GM12875 (cell line): Measurements from ENCODE around the gene AUH.

ENCODE experiments used
- H3K4me3 ChIP-seq: one replicate; pipeline ENCODE4 v1.5.1; 2011; ENCODE audit warnings: low read depth, low read length, control low read depth
- TF ChIP-seq, protein P1 (sequence below): IDR thresholded peaks from 2 replicates; pipeline ENCODE4 v1.5.1; 2011; ENCODE audit warnings: low read depth, mild to moderate bottlenecking, control low read depth, inconsistent platforms, low read length, moderate library complexity, borderline replicate concordance; ENCODE audit not compliant: insufficient read depth

The AUH gene

DNA sequence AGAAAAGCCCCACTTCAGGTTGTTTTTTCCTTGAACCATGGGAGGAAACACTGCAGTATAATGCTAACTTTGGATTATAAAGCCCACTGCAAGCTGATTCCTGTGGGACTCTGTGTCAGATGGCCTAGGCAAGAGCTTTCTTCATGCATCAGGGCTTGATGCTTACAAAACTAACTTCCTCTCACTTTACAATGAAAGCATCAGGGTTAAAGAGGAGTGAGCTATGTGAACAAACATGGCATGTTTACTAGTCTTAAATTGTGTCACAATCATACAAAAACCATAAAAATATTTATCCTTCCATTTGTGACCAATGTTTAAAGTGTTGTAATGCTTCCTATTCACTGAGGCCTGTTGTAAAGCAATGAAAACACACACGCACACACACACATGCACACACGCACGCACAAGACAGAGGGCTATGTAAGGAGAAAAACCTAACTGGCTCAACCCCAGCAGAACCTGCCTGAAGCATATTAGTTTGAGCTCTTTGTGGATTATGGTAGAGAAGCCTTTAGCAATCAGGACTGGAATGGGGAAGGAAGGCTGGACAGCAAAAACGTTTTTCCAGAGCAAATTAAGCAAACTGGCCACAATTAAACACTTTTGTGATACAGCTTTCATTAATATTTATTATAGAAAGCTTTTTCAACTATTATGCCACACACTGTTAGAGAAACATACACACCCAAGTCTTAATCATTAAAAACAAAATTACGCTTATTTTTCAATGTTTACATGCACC, 122.2 kb downstream of the AUH start:
- TF ChIP-seq, protein P1, sequence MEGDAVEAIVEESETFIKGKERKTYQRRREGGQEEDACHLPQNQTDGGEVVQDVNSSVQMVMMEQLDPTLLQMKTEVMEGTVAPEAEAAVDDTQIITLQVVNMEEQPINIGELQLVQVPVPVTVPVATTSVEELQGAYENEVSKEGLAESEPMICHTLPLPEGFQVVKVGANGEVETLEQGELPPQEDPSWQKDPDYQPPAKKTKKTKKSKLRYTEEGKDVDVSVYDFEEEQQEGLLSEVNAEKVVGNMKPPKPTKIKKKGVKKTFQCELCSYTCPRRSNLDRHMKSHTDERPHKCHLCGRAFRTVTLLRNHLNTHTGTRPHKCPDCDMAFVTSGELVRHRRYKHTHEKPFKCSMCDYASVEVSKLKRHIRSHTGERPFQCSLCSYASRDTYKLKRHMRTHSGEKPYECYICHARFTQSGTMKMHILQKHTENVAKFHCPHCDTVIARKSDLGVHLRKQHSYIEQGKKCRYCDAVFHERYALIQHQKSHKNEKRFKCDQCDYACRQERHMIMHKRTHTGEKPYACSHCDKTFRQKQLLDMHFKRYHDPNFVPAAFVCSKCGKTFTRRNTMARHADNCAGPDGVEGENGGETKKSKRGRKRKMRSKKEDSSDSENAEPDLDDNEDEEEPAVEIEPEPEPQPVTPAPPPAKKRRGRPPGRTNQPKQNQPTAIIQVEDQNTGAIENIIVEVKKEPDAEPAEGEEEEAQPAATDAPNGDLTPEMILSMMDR = no peak
- H3K4me3 ChIP-seq = no peak overlapping the region

DNA sequence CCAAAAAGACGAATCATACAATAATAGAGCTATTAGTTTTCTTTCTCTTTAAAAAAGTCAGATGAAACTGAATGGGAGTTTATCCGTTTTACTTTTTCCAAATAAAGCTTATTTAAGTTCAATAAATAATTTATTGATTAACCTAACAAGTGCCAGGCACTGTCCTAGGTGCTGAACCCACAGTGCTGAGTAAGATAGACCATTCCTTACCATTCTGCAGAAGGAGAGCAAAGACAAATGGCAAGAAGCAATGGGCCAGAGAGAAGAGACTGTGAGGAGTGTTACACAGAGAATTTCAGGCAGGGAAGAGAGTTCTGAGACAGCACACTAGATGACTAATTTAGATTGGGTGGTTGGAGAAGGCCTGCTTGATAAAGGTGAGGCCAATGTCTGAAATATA, 127.2 kb downstream of the AUH start:
- TF ChIP-seq, protein P1 = no peak
- H3K4me3 ChIP-seq = no peak overlapping the region

DNA sequence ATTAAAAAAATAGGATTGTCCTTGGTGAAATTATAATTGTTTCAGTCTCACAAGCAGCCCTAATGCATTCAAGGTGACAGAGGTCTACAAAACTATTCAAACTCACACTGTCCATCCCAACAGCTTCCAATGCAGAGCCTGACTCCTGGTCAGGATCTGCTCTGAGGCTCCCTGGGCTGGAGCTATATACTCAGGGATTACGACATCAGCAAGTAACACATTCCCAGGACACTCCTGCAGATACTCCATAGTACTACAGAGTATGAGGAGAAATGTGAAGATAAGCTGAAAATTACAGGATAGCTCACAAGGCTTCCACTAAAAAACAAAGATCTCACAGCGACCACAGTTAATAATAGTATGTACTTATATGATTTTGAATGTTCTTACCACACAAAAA, 130.1 kb downstream of the AUH start:
- no peak overlapping the region for H3K4me3 ChIP-seq
- TF ChIP-seq, protein P1 = no peak

DNA sequence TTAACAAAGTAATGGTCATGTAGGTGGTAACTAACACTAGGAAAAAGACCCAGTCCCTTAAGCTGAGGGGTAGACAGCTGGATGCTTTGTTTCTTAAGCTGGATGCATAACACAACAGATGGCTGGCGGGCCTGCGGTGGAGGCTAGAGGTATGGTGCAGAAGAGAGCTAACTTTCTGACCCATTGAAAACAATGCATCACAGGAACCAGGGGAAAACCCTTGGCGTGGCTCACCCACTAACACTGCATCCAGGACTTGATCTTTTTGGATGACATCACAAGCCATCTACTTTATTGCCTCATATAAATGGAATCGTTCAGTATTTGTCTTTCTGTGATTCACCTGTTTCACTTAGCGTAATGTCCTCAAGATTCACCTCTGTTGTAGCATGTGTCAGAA, 138.7 kb downstream of the AUH start:
- TF ChIP-seq, protein P1 = no peak
- no peak overlapping the region for H3K4me3 ChIP-seq

DNA sequence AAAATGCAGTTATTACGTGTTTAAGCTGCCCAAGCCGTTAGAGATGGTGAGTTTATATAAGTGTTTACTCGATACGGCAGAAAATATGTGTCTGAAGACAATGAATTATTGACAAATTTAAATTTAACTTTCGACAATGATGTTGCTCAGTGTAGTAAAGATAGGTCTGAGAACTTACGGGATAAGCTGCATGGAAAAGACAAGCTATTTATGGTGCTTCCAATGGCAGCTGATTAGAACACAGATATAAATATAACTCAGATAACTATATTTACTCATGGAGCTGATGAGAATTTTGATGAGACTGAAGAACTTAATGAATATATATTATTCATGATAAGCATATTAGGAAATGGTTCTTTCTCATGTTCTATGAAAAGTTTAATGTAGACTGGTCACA, 139.3 kb downstream of the AUH start:
- TF ChIP-seq, protein P1 = no peak

DNA sequence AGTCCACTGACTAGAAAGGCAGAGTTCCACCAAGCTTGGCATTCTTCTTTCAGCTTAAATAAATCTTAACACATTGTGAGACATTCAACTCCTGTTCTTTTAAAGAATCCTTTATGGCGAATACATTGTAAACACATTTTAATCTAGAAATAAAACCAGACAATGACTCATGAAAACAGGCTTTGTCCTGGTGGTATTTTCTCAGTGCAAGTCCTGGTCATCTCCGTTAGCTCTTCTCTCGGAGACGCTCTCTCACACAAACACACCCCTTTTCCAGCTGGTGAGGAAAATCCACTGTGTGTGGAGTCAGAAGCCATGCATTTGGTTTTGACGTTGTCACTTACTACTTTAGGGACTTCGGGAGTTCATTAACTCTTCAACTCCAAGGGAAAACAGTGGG, 140.4 kb downstream of the AUH start:
- TF ChIP-seq, protein P1 = no peak
- H3K4me3 ChIP-seq = no peak overlapping the region

More for the DNA sequence above, 139.3 kb downstream of the AUH start:
- no peak overlapping the region for H3K4me3 ChIP-seq

DNA sequence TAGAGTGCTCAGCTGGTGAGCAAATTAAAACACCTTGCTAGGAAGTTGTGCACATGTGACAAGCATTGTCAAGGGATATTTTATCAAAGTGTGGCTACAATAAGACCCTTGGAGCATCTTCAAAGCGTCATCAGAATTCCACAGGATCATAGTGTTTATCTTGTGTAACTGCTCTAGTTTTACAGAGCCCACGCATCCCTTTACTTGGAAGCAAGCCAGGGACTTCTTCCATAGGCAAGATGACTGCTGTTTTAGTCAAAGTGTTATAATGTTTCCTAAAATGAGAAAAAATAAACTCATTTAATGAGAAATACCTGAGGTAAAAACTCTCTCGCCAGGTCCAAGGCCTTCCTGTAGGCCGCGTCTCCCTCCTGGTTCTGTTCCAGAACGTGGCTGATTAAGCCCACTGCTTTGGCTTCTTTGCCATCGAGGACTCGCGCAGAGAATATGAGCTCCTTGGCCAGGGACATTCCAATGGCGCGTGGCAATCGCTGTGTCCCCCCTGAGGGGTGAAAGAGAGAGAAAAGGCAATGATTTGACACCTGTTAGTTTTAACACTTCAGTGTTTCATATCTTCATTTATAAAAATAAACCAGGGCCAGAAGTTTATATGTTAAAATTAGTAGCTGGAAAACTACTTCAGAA, 141.1 kb downstream of the AUH start:
- H3K4me3 ChIP-seq = no peak overlapping the region
- TF ChIP-seq, protein P1 = no peak
